ENCODE results near the gene IP6K3.

Gene IP6K3

GRCh38 chr6:33700391-33701050 is 46.2 kb downstream of the IP6K3 start:
- DNase-seq: peak; percentile 65

GRCh38 chr6:33699739-33700138 is 47.0 kb downstream of the IP6K3 start:
- no peak for DNase-seq

DNA sequence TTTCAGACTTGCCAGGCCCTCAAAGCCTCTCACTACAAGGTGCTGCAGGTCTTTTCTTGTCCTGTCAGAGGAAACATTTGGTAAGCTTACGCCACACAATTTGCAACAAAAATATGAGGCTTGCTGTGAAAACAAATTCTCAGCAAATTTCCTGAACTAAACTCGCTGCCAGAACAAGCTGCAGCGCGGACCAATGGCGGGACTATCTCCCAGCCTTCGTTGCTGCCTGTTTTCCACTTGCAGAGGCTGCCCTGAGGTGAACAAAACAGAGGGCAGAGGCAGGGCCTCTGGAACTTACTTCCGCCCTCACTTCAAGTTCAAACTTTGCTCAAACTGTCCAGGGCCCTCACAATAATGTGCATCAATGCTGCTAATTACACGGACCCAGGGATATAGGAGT is 47.6 kb downstream of the IP6K3 start:
- DNase-seq: no peak

GRCh38 chr6:33698494-33698893 is 48.2 kb downstream of the IP6K3 start:
- DNase-seq: no peak

DNA sequence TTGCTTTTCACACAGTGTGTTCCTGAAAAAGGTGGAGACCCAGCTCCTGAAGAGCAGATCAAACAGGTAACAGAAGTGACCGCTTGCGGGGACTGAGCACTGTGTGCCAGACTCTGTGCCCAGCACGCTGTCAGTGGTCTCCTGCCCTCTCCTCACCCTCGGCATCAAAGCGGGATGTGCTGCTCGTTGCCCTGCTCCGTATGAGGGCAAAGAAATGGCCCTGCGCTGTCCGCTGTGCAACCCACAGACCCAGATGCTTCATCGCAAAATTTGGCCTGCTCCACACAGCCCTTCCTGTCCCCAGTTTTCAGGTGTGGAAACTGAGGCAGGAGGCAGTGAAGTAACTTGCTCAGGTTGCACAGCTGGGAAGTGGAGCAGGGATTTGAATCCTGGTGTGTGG is 48.9 kb downstream of the IP6K3 start:
- DNase-seq: no peak

- no peak for DNase-seq
Observed at GRCh38 chr6:33696548-33697518, 49.9 kb downstream of the IP6K3 start.

DNA sequence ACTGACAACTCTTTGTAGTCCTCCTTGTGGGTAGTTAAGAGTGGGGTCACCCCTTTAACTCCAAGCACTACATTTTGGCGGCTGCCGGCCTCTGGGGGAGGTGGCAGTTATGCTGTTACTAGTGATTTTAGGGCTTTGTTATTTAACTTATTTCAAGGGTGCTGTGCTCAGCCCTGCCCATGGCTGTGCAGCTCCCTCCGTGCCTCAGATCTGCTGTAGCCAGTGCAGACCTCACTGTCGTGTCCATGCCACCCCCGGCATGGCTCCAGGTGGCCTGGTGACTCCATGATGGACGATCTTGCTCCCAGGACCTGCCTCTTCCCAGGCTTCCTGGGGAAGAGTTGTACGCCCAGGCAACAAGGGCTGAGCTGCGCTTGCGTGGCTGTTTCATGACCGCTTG is 50.6 kb downstream of the IP6K3 start:
- no peak for DNase-seq

GRCh38 chr6:33695451-33695887 is 51.2 kb downstream of the IP6K3 start:
- DNase-seq: no peak

GRCh38 chr6:33694977-33695376 is 51.7 kb downstream of the IP6K3 start:
- no peak for DNase-seq

- peak; percentile 71 for DNase-seq
Observed at GRCh38 chr6:33694401-33694931, 52.2 kb downstream of the IP6K3 start.

DNA sequence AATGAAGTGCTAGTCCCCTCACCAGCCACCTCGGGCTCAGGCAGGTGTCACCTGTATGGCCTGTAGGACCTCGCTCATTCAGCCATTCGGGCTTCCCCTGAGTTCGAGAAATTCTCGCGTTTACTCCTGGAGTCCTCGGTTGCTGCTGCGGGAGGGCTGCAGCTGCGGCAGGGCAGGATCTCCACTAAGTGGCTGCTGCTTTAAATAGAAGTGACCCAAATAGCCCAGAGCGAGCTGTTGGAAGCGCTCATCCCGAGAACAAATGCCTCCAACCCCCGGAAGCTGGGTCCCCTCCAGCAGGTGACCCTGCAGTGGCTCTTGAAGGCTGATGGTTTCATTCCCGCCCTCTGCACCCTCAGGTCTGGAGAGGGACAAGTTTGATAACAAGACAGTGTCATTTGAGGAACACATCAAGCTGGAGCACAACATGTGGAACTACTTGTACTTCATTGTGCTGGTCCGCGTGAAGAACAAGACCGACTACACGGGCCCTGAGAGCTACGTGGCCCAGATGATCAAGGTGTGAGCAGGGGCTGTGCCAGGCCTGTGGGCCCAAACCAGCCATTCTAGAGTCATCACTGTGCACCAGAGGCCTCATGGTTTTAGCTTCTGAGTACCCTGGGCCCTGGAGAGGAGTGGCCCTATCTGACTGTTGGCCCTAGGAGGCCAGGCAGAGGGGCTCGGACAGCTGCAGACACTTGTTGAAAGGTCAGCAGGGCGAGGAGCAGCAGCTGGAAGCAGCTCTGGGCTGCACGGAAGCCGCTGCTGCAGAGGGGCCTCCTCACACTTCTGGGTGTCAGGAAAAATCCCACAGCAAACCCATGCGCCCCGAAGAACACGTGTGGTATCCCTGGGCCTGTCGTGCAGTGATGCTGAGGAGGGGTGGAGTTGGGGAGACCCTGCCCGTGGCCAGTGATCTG is 53.3 kb downstream of the IP6K3 start:
- DNase-seq: no peak

DNA sequence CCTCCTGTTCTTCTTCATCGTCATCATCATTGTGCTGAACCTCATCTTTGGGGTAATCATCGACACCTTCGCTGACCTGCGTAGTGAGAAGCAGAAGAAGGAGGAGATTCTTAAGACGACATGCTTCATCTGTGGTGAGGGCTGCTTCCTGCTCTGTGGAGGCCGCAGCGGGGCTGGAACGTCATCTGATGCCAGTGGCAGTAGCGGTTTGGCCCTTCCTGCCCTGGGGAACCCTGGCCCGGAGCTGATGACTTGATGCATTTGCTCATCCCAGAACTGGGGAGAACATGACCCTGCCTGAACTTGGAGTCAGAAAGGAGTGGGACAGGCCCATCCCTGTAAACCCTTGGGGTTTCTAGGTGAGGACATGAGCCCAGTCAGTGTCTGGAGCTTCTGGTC is 53.9 kb downstream of the IP6K3 start:
- DNase-seq: no peak

- no peak for DNase-seq
Observed at GRCh38 chr6:33692078-33692759, 54.5 kb downstream of the IP6K3 start.

- DNase-seq: no peak
Observed at GRCh38 chr6:33691456-33692077, 55.1 kb downstream of the IP6K3 start.

GRCh38 chr6:33690766-33691165 is 55.9 kb downstream of the IP6K3 start:
- no peak for DNase-seq

- DNase-seq: no peak
Observed at GRCh38 chr6:33689879-33690278, 56.8 kb downstream of the IP6K3 start.

- no peak for DNase-seq
Observed at GRCh38 chr6:33689148-33689494, 57.6 kb downstream of the IP6K3 start.

DNA sequence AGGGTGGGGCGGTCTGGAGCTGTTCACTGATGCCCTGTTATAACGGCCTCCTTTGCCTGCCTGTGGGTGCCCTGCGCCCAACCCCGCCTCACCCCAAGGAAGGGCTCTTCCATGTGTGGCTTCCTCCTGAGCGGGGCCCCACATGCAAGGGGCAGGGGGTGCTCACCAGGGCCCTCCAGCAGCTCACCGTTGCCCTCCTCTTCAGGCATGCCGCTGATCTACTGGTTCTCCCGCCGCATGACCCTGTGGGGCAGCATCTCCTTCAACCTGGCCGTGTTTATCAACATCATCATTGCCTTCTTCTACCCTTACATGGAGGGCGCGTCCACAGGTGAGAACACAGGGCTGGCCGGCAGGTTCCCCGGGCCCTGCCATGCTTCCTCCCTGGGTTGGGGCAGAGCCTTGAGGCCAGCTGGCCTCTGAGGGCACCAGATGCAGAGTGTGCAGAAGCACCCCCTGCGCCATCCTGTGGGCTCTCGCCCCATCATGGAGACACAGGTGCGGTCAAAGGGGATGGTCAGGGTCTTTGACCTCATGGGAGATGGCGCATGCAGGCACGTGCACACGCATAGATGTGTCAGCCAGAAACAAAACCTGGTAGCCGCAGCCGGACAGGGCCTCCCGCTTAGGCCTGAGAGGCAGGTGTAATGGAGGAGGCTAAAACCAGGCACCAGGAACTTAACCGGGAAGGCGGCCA is 58.1 kb downstream of the IP6K3 start:
- DNase-seq: no peak

GRCh38 chr6:33688006-33688405 is 58.7 kb downstream of the IP6K3 start:
- no peak for DNase-seq

- DNase-seq: no peak
Observed at GRCh38 chr6:33686981-33687975, 59.4 kb downstream of the IP6K3 start.
